Measurements from ENCODE around the gene TSC22D2. TPM values are rescaled to one million over a fixed set of nuclear protein-coding genes. Genes with fewer than 3 reads are reported as not detected.

The TSC22D2 gene
- total RNA-seq, 2 experiments from 2014 or later = 12.0 to 20.2 TPM

Other genes starting within 250 kb of the TSC22D2 start
- gene SERP1, start 138.2 kb downstream of the TSC22D2 start, total RNA-seq = 10 to 100 TPM; 84.6 to 96.1 TPM
- 100 to 1,000 TPM; 119 to 182 TPM for gene EIF2A, start 138.5 kb downstream of the TSC22D2 start, total RNA-seq
- gene SELENOT, start 195.0 kb downstream of the TSC22D2 start, total RNA-seq = 100 to 1,000 TPM in 1 of 2 experiments, 10 to 100 TPM in 1; 88.6 to 134 TPM